HG03432 (cell line): ENCODE measurements around the gene PUS10.
A peak's percentile ranks its signal among the peaks of the same experiment; 100 is the strongest.
"Not testable (repeated sequence)": the region's sequence is repeated elsewhere in the genome, so short reads cannot be mapped to it uniquely, and the experiment has no call there.

Source experiments
- ATAC-seq: cut with Tn5 transposase; IDR thresholded peaks from one replicate; pipeline ENCODE4 v1.9.1; 2021; ENCODE audit warnings: mild to moderate bottlenecking, moderate library complexity; ENCODE audit not compliant: unreplicated experiment

Gene PUS10

DNA sequence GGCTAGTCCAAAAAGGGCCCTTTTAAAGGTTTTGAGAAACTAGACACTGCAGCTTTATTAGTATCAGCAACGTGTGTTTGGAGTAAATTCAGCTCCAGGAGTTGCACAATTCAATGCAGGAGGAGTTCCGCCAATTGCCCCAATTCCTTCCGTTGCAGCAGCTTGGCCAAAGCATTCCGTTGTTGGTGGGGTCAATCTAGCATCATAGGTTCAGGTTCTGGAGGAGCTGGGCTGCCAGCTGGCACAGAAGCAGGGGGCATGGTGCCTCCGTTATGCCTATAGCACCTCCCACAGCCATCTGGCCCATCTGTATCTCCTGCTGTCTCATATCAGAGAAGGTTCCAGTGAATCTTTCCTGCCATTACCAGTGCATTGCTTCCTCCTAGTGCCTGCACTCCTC is 81.3 kb downstream of the PUS10 start:
- ATAC-seq, result no peak

- no peak for ATAC-seq
Measured at GRCh38 chr2:60934165-60934722, 83.8 kb downstream of the PUS10 start.

DNA sequence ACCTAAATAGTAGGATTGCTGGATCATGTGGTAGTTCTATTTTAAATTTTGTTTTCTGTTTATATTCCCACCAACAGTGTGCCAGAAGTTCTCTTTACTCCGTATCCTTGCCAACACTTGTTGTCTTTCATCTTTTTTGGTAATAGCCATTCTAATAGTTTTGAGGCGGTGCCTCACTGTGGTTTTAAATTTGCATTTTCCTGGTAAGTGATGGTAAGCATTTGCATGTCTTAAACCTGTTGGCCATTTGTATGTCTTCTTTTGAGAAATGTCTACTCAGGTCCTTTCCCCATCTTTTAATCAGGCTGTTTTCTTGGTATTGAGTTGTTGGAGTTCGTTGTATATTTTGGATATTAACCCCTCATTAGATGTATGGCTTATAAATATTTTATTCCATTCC is 85.1 kb downstream of the PUS10 start:
- ATAC-seq, result no peak

GRCh38 chr2:60932061-60932460 is 86.0 kb downstream of the PUS10 start:
- ATAC-seq, result not testable (repeated sequence)

- ATAC-seq, result no peak
Measured at GRCh38 chr2:60926741-60927552, 91.1 kb downstream of the PUS10 start.

DNA sequence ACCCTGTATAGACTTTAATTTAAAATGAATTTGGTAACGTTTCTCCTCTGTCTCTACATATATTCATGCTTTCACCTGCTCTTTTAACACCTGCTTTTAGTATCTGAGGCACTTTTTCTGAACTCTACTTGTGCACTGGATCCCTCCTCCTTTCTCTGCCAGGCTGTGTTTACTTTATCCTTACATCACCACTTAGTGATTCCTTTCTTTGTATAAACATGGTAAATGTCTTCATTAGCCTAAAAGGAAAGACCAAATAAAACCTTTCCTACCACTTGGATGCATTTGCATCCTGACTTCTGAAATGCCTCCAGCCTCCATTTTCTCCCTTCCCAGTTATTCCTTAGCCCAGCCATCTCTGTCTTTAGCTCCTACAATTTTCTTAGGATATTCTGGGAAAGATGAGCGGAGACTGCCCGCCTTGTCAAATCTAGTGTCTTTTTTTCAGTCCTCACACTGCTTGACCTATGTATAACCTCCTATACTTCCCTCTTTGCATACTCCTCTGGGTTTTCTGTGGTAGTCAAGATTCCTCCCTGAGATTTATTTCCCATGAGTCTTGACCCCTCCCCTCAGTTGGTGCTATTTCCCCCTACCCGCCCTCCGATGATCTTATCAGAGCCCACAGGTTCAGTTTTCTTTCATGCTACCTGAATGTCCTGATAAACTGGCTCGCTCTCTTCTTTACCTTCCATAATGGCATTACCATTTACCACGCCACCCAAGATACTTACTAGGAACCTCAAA is 91.9 kb downstream of the PUS10 start:
- no peak for ATAC-seq

GRCh38 chr2:60907329-60907728 is 110.7 kb downstream of the PUS10 start:
- no peak for ATAC-seq

GRCh38 chr2:60906395-60906794 is 111.7 kb downstream of the PUS10 start:
- ATAC-seq, result no peak

GRCh38 chr2:60905867-60906266 is 112.2 kb downstream of the PUS10 start:
- not testable (repeated sequence) for ATAC-seq

- not testable (repeated sequence) for ATAC-seq
Measured at GRCh38 chr2:60901296-60901695, 116.8 kb downstream of the PUS10 start.

- ATAC-seq, result peak; percentile 26
Measured at GRCh38 chr2:60899892-60900249, 118.2 kb downstream of the PUS10 start.

DNA sequence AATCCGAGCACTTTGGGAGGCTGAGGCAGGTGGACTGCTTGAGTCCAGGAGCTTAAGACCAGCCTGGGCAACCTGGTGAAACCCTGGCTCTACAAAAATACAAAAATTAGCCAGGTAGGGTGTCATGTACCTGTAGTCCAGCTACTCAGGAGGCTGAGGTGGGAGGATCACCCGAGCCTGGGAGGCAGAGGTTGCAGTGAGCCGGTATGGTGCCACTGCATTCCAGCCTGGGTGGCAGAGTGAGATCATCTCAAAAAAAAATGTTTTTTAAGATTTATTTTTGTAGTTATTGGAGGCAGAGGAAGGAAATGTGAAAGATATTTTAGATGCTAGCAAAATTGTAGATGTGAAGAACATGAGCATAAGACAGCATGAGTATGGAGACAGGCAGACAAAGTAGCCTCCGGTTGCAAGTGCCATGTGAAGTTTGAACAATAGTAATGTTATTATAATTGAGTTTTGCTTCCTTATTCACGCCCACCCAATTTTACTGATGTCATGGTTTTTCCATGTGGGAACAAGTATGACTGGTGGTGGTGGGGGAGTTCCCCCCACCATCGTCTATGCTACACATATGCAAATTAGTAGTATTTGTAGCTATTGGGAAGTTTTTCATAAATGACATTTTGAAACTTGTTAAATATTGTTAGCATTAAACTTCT is 118.7 kb downstream of the PUS10 start:
- peak; percentile 65 for ATAC-seq

- no peak for ATAC-seq
Measured at GRCh38 chr2:60898567-60898966, 119.5 kb downstream of the PUS10 start.
